Measurements from ENCODE around the gene KIAA1755.
"Not testable (repeated sequence)": the region's sequence is repeated elsewhere in the genome, so short reads cannot be mapped to it uniquely, and the experiment has no call there.

Gene KIAA1755

DNA sequence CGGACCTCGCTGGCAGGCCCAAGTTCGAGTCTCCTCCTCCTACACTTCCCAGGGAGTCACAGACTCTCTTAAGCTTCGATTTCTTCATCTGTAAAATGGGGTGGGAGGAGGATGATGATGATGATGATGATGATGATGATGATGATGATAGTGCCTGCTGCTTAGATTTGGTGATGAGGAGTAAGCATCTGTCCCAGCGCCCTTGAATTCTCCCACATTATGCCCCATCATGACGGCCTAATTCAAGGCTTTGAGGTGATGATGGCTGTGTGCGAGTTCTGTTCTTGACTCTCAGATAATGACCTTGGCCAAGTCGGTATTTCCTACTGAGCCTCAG lies 487 bp upstream of the KIAA1755 start:
- DNase-seq (ENCODE audit: low read depth, low spot score) = no peak

DNA sequence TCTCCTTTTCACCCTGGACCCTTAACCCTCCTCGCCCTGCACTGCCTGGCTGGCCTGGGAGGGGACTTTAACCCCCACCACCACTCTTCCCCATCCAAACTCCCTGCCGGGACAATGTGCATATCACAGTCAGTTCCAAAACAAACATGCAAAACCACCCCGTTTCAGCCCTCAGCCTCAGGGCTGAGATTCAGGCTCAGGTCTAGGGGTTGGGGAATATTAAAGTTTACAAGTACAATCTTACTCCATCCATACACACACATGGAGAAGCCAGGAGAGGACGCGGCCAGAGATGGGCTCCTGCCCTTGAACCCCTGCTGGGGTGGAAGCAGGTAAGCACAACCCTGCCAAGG lies 534 bp downstream of the KIAA1755 start:
- DNase-seq (ENCODE audit: low read depth, low spot score) = no peak

DNA sequence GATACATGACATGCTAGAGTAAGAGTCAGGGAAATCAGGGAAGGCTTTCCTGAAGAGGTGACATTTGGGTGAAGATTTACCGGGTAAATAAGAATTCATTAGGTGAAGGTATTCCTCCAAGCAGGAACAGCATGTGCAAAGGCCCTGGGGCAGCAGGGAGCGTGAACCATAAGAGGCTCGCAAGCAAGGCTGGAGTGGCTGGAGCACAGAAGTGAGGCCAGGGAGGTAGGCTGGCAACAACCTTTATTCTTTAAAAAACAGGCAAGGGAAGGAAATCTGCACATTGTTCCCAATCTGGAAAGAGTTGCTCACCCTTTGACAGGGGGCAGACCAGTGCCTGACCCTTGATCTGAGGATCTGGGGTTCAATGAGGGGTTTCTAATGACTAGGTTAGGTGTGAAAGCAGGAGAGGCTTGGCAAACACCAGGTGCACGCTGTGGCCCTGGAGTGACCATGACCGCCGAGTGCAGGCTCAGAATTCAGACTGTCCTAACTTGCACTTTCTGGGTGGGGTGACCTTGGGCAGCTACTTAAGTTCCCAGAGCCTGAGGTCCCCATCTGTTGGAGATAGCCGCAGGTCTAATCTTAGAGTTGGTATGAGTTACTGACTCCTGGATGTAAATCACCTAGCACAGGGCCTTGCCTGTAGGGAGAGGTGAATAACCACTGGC lies 1.9 kb downstream of the KIAA1755 start:
- no peak for DNase-seq (ENCODE audit: low read depth, low spot score)

DNA sequence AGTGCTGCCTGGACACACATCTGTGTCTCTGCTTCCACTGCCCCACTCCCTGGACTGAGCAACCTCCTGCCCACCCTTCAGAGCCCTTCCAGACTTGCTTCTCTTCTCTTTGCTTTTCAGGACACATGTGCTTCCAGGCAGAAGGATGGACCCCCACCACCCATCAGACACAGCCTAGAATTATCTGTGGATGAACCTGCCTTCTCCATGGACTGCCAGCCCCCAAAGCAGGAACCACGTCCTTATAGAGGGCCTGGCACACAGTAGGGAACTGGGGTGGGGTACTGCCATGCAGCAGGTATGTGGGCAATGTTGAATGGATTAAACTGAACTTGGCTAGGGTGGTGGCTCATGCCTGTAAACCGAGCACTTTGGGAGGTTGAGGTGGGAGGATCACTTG lies 3.6 kb downstream of the KIAA1755 start:
- DNase-seq (ENCODE audit: low read depth, low spot score) = no peak

DNA sequence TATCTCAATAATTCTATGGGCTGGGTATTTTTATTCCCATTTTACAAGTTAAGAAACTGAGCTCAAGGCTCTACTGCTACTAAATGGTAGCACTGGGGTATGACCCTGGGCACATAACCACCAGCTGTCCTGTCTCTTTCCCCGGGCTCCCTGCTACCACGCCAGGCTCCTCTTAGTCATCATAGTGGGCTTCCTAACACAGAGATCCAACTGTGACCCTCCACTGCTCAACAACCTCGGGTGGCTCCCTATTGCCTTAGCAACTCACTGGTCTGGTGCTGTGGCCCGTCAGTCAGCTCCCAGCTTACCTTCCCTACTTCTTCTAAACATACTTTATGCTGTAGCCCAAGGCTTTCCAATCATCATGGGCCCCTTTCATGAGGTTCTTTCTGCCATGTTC lies 4.5 kb downstream of the KIAA1755 start:
- no peak for DNase-seq (ENCODE audit: low read depth, low spot score)

DNA sequence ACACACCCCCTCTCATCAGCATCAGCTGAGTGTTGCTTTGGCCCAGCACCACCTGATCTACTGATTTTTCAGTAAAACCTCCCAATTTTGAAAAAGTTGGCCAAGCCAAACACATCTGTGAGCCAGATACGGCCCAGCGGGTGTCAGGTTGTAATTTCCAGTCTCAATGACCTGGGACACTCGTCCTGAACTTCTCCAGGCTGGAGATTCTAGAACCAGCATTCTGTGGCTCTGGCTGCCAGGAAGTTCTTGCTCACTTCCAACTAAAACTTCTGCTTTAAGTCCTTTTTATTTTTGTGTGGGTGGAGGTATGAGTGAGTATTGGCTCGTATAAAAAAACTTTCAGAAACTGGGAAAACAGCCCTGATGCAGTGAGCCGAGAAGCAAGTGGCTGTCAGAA lies 5.1 kb downstream of the KIAA1755 start:
- DNase-seq (ENCODE audit: low read depth, low spot score) = no peak

DNA sequence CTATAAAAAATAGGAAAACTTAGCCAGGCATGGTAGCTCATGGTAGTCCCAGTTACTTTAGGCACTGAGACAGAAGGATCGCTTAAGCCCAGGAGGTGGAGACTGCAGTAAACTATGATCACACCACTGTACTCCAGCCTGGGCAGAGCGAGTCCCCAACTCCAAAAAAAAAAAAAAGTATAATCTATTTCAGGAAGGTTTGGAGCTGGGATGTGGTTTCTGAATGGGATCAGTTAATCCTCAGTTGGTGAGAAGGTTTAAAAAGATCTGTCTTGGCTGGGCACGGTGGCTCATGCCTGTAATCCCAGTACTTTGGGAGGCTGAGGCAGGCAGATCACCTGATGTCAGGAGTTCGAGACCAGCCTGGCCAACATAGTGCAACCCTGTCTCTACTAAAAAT lies 5.9 kb downstream of the KIAA1755 start:
- DNase-seq (ENCODE audit: low read depth, low spot score) = not testable (repeated sequence)

DNA sequence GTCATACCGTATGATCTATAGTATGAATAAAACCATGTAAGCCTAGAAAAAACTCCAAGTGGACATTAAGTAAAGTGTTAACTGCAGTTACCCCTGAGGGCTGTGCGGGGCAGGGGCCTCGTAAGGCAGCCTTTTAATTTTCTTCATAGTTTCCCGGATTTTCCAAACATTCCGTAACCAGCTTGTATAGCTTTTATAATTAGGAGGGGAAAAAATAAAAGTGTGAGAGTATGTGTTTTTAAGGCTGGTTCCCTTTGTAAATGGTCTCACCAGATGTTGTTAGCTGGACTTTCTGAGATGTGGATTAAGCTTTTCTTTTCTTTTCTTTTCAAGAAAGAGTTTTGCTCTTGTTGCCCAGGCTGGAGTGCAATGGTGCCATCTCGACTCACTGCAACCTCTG lies 7.0 kb downstream of the KIAA1755 start:
- no peak for DNase-seq (ENCODE audit: low read depth, low spot score)

DNA sequence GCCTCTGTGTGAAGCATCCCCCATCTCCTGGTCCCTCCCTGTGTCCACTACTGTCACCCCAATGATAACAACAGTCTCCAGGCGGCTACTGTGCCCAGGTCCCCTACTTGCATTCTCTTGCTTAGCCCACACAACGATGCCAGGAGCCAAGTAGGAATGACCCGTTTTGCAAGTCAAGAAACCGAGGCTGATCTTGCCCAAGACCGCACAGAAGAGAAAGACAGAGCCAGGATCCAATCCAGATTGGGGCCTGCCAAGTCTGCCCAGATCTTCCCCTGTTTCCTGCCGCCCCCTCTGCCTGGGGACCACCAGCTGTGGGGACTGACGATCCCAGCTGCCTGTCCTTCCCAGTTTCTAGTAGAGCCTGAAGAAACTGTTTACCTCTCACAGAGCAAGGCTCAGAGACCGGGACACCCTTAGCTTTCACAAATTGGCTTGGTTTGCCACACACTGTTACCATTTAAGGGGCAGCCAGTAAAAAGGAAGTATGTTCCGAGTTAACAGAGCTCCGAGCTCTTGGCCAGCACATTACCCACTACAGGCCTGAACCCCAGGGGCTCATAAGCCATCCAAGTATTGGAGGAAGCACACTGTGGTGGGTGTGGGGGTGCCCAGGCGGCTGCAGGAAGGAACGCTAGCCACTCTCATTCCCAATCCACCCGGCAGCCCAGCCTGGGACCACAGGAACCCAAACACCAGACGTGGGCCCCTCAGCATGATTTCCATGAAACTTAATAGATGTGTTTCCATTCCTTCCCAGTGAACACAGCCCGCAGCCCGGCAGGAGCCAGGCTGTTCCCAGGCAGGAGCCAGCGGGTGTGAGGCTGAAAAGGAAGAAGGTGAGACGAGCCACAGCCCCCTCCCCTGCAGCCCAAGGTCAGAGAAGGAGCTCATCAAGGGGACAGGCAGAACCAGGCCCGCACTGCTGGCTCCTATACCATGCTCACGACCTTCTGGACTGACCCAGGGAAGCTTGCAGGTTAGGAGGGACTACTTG lies 7.9 kb downstream of the KIAA1755 start:
- no peak for DNase-seq (ENCODE audit: low read depth, low spot score)

DNA sequence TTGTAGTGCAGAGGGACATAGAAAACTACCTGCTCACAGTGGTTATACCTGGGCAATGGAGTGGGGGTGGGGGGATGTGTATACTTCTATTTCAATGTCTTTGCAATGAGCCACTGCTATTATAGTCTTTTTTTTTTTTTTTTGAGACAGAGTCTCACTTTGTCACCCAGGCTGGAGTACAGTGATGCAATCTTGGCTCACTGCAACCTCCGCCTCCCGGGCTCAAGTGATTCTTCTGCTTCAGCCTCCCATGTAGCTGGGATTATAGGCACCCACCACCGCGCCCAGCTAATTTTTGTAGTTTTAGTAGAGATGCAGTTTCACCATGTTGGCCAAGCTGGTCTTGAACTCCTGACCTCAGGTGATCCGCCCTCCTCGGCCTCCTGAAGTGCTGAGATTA lies 9.1 kb downstream of the KIAA1755 start:
- DNase-seq (ENCODE audit: low read depth, low spot score) = not testable (repeated sequence)

DNA sequence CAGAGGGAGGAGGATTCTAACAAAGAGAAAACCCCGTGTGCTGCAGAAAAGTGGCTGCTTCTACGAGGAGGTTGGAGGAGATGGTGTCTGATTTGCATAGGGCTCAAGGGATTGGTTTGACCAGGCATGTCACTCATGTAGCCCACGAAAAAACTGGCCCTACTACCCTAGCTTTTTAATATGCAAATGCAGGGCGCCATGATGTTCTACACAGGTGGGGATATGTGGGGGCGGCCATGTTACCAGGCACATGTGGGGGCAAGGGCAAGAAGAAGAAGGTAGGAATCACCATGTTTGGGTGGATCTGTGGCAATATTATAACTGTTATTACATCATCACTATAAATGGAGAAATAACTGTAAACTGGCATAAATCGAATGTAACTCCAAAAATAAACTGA lies 9.9 kb downstream of the KIAA1755 start:
- DNase-seq (ENCODE audit: low read depth, low spot score) = no peak

DNA sequence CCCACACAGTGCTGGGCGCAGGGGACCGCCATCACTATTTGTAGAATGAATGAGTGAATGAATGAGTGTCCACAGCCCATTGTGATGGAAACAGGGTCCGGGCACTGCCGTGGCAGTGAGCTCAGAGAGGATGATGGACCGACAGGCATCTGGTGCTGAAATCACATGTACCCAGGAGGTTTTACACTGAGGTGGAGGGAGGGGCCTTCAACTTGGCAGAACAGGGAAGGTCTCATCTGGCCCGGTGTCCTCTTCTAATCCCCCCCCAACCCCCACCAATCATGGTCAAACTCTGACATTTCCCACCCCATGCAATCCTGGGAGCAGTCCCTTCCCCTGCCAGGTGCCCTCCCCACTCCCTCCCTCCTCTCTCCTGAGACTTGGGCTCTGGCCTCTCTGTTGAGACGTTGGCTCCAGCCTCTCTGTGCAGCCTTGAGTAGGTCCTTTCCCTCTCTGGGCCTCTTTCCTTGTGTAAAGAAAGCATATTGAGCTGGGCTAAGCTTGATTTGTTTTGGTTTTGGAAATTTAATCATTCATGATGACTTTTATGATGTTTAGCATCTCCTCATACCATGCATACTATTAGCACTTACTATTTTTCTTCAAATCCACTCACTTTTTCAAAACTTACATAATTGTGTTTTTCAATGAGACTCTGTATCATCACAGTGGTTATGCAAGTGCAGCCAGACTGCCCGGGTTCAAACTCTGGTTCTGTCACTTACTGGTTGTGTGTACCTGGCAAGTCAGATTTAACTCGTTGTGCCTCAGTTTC lies 10.8 kb downstream of the KIAA1755 start:
- DNase-seq (ENCODE audit: low read depth, low spot score) = no peak

DNA sequence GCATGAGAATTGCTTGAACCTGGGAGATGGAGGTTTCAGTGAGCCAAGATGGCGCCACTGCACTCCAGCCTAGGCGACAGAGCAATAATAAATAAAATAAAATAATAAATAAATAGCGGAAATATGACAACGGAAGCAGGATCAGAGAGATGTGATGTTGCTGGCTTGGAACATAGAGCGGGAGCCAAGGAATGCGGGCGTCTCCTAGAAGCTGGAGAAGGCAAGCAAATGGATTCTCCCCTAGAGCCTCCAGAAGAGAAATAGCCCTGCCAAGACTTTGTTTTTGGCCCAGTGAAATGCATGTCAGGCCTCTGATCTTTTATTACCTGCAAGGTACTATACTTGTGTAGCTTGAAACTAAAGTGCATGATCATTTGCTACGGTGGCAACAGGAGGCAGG lies 12.4 kb downstream of the KIAA1755 start:
- DNase-seq (ENCODE audit: low read depth, low spot score) = no peak

DNA sequence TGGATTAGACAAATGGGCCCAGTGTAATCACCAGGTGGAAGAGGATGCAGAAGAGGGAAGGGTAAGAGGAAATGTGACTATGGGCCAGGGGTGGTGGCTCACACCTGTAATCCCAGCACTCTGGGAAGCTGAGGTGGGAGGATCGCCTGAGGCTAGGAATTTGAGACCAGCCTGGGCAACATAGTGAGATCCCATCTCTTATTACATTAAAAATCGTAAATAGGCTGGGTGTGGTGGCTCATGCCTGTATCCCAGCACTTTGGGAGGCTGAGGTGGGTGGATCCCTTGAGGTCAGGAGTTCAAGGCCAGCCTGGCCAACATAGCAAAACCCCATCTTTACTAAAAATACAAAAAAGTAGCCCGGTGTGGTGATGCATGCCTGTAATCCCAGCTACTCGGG lies 12.8 kb downstream of the KIAA1755 start:
- DNase-seq (ENCODE audit: low read depth, low spot score) = not testable (repeated sequence)

DNA sequence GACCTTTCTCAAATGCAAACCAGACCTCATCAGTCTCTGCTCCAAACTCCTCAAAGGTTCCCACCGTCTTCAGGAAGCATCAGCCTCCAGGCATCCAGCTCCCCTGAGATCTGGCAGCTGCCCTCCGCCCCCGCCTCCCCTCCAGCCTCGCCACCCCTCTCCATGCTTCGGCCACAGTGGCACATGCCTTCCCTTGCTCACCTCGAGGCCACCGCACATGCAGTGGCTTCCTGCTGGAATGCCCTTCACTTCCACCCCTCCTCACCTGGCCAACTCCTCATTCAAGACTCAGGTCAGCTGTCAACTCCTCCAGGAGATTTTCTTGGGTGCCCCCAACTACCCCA lies 13.4 kb downstream of the KIAA1755 start:
- no peak for DNase-seq (ENCODE audit: low read depth, low spot score)

DNA sequence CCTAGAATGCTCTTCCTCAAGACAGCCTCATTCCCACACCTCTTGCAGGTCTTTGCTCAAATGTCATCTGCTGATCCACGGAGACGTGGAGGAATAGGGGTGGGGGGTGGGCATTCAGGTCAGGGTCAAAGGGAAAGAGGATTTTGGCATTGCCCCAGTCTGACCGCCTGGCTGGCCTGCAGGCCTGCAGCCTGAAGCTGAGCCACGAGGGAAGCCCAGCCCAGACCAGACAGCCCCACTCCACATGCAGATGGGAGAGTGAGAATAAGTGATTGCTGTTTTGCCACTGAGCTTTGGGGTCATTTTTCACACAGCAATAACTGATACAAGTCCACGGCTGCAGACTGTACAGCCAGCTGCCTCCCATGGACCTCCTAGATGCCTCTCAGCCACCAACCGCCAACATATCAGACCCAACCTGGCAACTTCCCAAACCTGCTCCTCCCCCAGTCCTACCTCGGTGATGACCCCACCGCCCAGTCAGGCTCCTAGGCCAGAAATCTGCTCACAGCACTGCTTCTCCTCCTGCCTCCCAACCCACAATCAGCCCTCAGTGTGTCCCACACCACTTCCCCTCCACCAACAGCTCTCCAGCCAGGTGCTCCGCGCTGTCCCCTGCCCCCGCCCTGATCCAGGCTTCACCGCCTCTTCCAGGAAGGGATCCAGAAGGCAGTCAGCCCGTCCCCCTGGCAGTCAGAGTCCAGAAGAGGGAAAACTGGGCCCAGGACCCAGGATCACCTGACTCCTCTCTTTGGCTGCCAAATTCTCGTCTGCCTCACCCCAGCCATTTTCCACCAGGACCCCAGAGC lies 14.0 kb downstream of the KIAA1755 start:
- DNase-seq (ENCODE audit: low read depth, low spot score) = no peak

DNA sequence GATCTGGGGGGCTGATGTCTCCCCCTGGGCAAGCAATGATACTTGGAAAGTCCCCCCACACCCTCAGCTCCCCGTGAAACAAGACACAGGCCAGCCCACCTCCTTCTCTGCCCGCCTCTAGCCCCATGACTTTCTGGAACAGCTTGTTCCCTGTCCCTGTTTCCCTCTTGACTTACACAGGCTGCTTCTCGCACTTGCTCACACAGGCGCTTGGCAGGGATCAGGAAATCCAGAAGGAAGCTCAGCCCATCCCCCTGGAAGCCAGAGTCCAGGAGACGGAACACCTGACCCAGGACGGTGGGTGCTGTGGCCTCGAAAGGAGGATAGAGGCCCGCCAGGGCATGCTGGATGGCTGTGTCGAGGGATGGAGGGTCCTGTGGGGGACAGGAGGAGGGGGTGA lies 14.8 kb downstream of the KIAA1755 start:
- DNase-seq (ENCODE audit: low read depth, low spot score) = no peak

DNA sequence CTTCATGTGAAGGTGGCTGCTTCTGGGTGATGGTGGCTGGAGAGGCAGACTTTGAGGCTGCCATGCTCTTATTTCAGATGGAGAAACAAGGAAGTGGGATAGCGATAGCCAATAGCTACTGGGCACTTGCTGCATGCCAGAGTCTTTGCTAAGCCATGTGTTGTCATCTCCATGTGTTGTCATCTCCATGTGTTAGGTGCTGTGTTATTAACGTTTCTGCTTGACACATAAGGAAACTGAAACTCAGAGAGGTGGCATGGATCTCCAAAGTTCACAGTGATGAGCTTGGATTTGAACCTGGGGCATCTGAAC lies 16.9 kb downstream of the KIAA1755 start:
- DNase-seq (ENCODE audit: low read depth, low spot score) = no peak

DNA sequence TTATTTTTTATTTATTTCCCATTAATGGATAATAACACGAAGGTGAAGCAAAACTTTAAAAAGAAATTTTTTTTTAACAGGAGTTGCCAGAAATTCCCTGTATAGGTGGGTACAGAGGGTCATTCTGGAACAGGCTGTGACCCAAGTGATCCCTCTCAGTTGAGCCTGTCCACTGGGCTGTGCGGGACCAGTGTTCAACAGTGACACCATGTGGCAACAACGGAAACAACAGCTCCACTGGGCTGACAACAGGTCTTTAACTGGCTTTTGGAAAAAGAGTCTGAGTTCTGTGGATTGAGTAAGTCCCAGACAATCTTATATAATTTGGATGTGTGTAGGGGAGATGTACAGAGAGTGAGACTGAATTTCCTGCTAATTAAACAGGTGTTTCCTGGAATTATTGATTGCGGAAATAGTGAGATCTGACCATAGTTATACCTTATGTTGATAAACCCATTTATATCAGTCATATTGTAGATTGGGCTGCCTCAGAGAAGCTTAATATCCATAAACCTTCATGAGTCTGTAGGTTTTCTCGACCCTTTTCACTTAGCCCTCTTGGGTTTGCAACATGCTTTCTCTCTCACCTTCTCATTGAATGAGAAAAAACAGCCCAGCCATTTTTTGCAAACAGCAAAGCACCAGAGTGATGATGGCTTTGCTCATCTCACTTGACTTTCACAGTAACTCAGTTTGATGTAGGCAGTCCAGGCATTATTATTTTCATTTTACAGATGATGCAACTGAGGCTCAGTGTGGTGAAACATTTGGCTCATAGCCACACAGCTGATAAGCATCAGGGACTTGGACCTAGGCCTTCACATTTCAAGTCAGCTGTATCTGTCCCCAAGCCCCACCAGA lies 17.5 kb downstream of the KIAA1755 start:
- no peak for DNase-seq (ENCODE audit: low read depth, low spot score)

DNA sequence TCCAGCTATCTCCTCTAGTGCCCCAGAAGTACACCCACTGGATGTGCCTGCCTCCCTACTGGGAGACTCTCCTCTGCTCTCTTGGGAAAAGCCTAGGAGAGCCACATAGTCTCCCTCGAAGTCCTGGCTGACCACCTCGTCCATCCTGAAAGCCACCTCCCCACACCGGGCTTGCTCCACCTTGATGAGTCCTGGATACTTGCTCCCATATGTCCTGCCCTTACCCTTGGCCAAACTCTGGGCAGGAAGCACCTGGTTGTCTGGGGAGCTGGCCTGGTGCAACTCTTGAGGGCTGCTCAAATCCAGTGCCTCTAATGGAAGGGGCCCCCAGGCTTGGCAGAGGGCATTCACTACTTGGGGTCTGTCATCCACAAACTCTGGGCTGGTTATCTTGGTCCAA lies 19.3 kb downstream of the KIAA1755 start:
- no peak for DNase-seq (ENCODE audit: low read depth, low spot score)

DNA sequence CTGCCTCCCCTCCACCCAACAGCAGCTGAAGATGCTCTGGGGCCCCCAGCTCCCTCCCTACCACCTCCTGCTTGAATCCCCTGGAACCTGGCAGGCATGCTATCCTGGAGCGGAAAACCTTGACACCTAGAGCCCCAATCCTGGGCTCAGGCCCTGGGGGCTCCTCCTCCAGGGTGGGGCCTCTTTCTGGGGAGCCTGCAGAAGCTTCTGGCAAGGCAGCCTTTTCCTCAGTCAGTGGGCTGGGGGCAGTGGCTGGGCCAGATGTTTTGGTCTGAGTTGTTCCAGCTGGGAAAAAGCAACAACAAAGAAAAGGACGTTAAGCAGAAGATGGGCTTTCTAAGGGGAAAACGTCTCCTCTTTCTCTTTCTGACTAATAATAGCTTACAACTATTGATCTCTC lies 21.1 kb downstream of the KIAA1755 start:
- DNase-seq (ENCODE audit: low read depth, low spot score) = no peak
